ENCODE data around the gene UBE2V1. TPM values are rescaled to one million over a fixed set of nuclear protein-coding genes. Genes with fewer than 3 reads are reported as not detected.

UBE2V1 gene
- total and polyA plus RNA-seq, 3 experiments from 2014 or later = 160 to 183 (median 176) TPM

DNA sequence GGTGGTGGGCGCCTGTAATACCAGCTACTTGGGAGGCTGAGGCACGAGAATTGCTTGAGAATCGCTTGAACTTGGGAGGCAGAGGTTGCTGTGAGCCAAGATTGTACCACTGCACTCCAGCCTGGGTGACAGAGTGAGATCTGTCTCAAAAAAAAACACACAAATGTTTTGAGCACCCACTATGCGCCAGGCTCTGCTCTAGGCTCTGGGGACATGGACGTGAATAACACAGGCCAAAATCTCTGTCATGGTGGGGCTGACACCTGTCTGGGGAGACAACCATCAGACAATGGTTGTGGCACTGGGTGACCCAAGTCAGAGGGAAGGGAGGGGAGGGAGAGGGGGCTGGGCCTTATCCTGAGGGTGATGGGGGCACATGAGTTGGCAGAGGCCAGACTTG, 62.7 kb downstream of the UBE2V1 start:
- Mint-ChIP-seq H3K9me3 (peaks cover 0 to 5% (median 2%) of the 10 kb centered on the region in 5 donors), H3K4me3 (no peak overlapping the region), H3K27me3 (peaks cover 15 to 33% of the 10 kb centered on the region in 2 donors), H3K27ac (peak overlapping the region in 2 of 8 donors; percentile 6 to 92), H3K4me1 (peaks cover 9 to 13% (median 13%) of the 10 kb centered on the region in 3 donors), H3K36me3 (peaks cover 0 to 6% (median 0%) of the 10 kb centered on the region in 3 donors)
- Histone ChIP-seq H3K27me3 (ENCODE audit: insufficient read depth, low read length, poor library complexity, severe bottlenecking) (no peaks in the 10 kb centered on the region), H3K36me3 (ENCODE audit: insufficient read depth, low read length) (no peaks in the 10 kb centered on the region), H3K4me3 (ENCODE audit: low read length) (no peak overlapping the region), H3K27ac (ENCODE audit: low read depth, low read length) (no peak overlapping the region), H3K9me3 (ENCODE audit: low read length) (no peaks in the 10 kb centered on the region), H3K4me1 (ENCODE audit: insufficient read depth, low read length) (no peaks in the 10 kb centered on the region)
- CTCF ChIA-PET = no interaction called here
- POLR2A ChIA-PET = no interaction called here
- DNase-seq = no peak

DNA sequence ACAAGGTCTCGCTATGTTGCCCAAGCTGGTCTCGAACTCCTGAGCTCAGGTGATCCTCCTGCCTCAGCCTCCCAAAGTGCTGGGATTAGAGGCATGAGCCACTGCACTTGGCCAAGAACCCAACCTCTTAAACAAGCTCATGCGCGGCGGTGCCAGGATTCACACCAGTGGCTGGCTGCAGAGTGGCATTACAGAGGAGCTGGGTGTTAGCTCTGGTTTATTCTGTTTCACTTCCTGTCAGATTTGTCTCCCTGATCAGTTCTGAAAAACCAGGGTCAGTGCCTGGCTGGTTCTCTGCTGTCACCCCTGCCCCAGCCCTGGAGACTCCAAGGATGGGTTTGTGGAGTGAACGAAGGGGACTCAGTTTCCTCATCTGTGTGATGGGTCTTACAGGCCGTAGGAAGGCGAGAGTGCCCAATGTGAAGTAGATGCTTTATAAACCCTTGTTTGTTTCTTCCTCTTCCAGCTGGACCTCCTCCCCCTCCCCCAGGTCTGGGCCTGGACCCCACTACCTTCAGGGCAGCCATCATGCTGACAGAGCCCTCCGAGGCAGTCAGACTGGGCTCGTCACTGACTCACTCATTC, 63.4 kb downstream of the UBE2V1 start:
- Mint-ChIP-seq H3K4me3 (peak overlapping the region in 1 of 7 donors; percentile 40), H3K27ac (no peak overlapping the region), H3K36me3 (peaks cover 0 to 6% (median 0%) of the 10 kb centered on the region in 3 donors), H3K4me1 (peaks cover 9 to 13% (median 13%) of the 10 kb centered on the region in 3 donors), H3K27me3 (peaks cover 15 to 32% of the 10 kb centered on the region in 2 donors), H3K9me3 (peaks cover 0 to 5% (median 2%) of the 10 kb centered on the region in 5 donors)
- ChIA-PET CTCF (interaction anchor here (1.2 kb wide), 1 partner anchor 22 kb away, joined by 4 read pairs; no protein-coding TSS in a partner anchor), POLR2A (no interaction called here)
- Histone ChIP-seq H3K4me3 (ENCODE audit: low read length) (no peak overlapping the region), H3K4me1 (ENCODE audit: insufficient read depth, low read length) (no peaks in the 10 kb centered on the region), H3K27me3 (ENCODE audit: insufficient read depth, low read length, poor library complexity, severe bottlenecking) (no peaks in the 10 kb centered on the region), H3K9me3 (ENCODE audit: low read length) (no peaks in the 10 kb centered on the region), H3K36me3 (ENCODE audit: insufficient read depth, low read length) (no peaks in the 10 kb centered on the region), H3K27ac (ENCODE audit: low read depth, low read length) (no peak overlapping the region)
- DNase-seq = no peak

DNA sequence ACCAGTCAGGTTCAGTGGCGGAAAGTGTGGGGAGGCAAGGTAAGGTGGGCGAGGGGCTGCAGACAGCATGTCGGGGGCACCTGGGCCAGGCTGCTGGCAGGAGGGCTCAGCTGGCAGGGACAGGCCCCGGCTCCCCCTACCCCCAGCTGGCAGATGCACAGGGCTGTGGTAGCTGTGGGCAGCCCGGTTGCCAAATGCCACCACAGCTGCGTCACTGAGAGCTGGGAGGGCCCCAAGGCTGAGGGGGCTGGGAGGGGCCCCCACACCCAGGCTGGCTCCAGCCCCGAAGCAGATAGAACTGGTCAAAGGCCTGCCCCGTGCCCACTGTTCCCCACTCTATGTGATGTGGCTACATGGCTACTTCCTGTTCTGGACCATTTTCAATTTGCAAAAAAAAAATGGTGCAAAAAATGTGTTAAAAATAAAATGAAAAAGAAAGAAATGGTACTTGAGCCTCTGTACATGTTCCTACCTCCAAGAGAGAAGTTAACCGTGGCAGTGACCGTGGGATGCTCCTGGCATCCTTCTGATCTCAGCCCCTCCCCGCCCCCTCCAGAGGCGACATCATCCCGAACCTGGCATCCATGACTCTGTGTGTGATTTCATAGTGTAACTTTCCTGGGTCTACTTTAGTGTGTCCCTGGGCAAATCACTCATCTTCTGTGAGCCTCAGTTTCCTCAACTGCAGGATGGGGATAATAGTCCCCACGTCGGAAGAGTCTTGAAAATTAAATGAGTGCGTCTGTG, 64.4 kb downstream of the UBE2V1 start:
- ChIA-PET POLR2A (no interaction called here), CTCF (interaction anchor here (1.2 kb wide), 1 partner anchor 23 kb away, joined by 4 read pairs; no protein-coding TSS in a partner anchor)
- H3K27me3 ChIP-seq (ENCODE audit: insufficient read depth, low read length, poor library complexity, severe bottlenecking) = no peaks in the 10 kb centered on the region
- peaks cover 0 to 5% (median 2%) of the 10 kb centered on the region in 5 donors for H3K9me3 Mint-ChIP-seq
- peak in 4 of 5 donors; percentile 13 to 62 (median 49) for DNase-seq
- peak overlapping the region in 6 of 8 donors; percentile 23 to 85 (median 61) for H3K27ac Mint-ChIP-seq
- H3K36me3 ChIP-seq (ENCODE audit: insufficient read depth, low read length) = no peaks in the 10 kb centered on the region
- H3K4me1 Mint-ChIP-seq = peaks cover 9 to 13% (median 13%) of the 10 kb centered on the region in 3 donors
- no peak overlapping the region for H3K27ac ChIP-seq (ENCODE audit: low read depth, low read length)
- no peak overlapping the region for H3K4me3 ChIP-seq (ENCODE audit: low read length)
- H3K36me3 Mint-ChIP-seq = peaks cover 0 to 6% (median 0%) of the 10 kb centered on the region in 3 donors
- H3K4me3 Mint-ChIP-seq = peak overlapping the region in 3 of 7 donors; percentile 7 to 46 (median 9)
- H3K9me3 ChIP-seq (ENCODE audit: low read length) = no peaks in the 10 kb centered on the region
- peaks cover 13 to 30% of the 10 kb centered on the region in 2 donors for H3K27me3 Mint-ChIP-seq
- no peaks in the 10 kb centered on the region for H3K4me1 ChIP-seq (ENCODE audit: insufficient read depth, low read length)

DNA sequence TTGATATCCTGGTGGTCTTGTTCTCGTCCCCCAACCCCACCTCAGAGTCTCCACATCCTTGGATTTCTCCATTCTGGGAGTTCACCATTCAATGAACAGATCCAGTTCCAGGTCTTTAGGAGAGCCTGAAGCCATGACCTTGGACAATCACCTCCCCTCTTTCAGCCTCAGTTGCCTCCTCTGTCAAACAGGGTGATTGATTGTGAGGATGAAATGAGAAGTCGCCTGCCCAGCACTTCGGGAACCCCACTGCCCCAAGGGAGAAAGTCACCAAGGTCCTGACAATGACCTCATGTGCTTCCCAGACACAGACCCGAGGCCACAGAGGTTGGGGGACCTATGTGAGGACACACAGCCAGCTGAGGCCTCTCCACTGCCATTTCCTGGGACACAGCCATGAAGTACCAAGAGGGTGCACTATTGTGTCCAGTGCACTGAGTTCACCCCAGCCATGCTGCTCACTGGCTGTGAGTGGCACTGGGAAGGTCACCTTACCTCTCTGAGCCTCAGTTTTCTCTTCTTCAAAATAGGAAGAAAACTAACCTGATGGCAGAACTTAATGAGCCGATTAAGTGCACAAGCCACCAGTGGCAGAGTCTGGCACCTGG, 68.5 kb downstream of the UBE2V1 start:
- POLR2A ChIA-PET = no interaction called here
- H3K27me3 Mint-ChIP-seq = peaks cover 14 to 24% of the 10 kb centered on the region in 2 donors
- H3K4me1 ChIP-seq (ENCODE audit: insufficient read depth, low read length) = no peaks in the 10 kb centered on the region

DNA sequence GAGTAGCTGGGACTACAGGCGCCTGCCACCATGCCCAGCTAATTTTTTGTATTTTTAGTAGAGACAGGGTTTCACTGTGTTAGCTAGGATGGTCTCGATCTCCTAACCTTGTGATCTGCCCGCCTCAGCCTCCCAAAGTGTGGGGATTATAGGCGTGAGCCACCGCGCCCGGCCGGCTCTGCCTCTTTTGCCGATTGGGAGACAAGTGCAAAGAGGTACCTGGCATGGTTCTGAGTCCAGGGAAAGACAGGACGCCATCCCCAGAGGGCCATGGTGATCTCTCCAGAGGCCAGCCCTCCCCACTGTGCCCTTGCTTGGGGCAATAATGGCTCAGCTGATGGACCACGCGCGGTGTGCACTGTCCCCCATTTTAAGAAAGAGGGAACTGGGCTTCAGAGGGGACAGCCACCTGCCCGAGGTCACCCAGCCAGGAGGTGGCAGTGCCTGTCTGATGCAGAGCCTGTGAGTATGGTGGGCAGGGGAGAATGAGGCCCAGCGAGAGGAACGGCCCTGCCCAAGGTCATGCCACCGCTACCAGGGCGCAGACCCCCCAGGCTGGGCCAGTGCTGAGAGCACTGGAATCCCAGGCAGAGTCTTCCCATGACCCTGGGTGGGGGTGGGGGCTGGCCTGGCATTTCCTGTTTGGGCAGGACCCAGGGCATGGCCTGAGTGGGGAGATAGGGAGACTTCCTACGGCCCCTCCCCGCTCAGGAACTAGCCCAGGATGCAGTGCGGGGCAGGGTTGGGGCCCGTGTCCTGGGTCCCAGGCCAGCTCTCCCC, 69.2 kb downstream of the UBE2V1 start:
- Histone ChIP-seq H3K9me3 (ENCODE audit: low read length) (no peaks in the 10 kb centered on the region), H3K27ac (ENCODE audit: low read depth, low read length) (no peak overlapping the region), H3K27me3 (ENCODE audit: insufficient read depth, low read length, poor library complexity, severe bottlenecking) (no peaks in the 10 kb centered on the region), H3K4me3 (ENCODE audit: low read length) (no peak overlapping the region), H3K36me3 (ENCODE audit: insufficient read depth, low read length) (no peaks in the 10 kb centered on the region), H3K4me1 (ENCODE audit: insufficient read depth, low read length) (no peaks in the 10 kb centered on the region)
- peaks cover 0 to 5% (median 2%) of the 10 kb centered on the region in 5 donors for H3K9me3 Mint-ChIP-seq
- peaks cover 7 to 13% (median 10%) of the 10 kb centered on the region in 3 donors for H3K4me1 Mint-ChIP-seq
- no peak overlapping the region for H3K27ac Mint-ChIP-seq
- peaks cover 12 to 21% of the 10 kb centered on the region in 2 donors for H3K27me3 Mint-ChIP-seq
- DNase-seq = no peak
- POLR2A ChIA-PET = no interaction called here
- CTCF ChIA-PET = no interaction called here
- peaks cover 0 to 6% (median 0%) of the 10 kb centered on the region in 3 donors for H3K36me3 Mint-ChIP-seq
- H3K4me3 Mint-ChIP-seq = no peak overlapping the region

More for the DNA sequence above, 68.5 kb downstream of the UBE2V1 start:
- H3K36me3 Mint-ChIP-seq = peaks cover 0 to 6% (median 0%) of the 10 kb centered on the region in 3 donors
- Histone ChIP-seq H3K4me3 (ENCODE audit: low read length) (no peak overlapping the region), H3K27me3 (ENCODE audit: insufficient read depth, low read length, poor library complexity, severe bottlenecking) (no peaks in the 10 kb centered on the region), H3K27ac (ENCODE audit: low read depth, low read length) (no peak overlapping the region), H3K9me3 (ENCODE audit: low read length) (no peaks in the 10 kb centered on the region), H3K36me3 (ENCODE audit: insufficient read depth, low read length) (no peaks in the 10 kb centered on the region)
- H3K27ac Mint-ChIP-seq = no peak overlapping the region
- DNase-seq = no peak
- peaks cover 0 to 5% (median 2%) of the 10 kb centered on the region in 5 donors for H3K9me3 Mint-ChIP-seq
- CTCF ChIA-PET = no interaction called here
- peaks cover 9 to 16% (median 13%) of the 10 kb centered on the region in 3 donors for H3K4me1 Mint-ChIP-seq
- no peak overlapping the region for H3K4me3 Mint-ChIP-seq

DNA sequence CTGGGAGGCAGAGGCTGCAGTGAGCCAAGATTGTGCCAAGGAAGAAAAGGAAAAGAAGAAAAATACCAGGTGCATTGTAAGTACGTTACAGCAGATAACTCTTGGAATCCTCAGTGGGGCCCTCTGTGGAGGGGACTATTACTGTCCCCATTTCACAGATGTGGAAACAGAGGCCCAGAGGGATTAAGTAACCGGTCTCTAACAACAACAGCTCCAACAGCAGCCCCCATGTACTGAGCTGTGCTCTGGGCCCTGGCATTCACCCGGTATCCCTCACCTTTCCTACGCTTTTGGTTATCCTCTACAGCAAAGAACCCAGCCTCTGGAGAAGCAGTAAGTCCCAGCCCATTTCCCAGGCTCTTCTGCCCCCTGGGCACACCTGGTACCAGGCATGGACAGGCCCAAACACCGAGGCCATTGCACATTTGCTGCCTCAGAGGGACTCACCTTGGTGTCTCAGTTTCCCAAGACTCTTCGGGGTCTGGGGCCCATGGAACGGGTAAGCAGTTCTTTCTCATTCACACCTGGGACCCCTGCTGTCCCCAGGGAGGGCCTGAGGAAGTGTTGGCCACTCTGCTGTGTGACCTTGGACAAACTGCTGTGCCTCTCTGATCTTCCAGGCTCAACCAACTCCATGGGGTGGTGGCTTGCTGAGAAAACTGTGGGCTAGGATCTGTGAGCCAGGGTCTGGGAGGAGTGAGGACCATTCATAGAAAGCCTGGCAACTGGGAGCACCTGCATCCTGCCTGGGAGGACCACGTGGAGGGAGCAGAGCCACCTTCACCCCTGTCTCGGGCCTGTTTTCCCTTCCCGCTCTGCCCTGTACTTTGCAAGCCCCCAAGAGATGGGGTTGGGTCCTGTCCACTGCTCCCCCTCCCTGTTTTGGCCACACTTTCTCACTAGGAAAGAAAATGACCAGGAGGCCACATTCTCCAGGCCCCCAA, 70.3 kb downstream of the UBE2V1 start:
- H3K36me3 ChIP-seq (ENCODE audit: insufficient read depth, low read length) = no peaks in the 10 kb centered on the region
- H3K36me3 Mint-ChIP-seq = peaks cover 0 to 6% (median 0%) of the 10 kb centered on the region in 3 donors
- H3K4me3 Mint-ChIP-seq = no peak overlapping the region
- H3K4me1 Mint-ChIP-seq = peaks cover 0 to 3% (median 0%) of the 10 kb centered on the region in 3 donors
- no peak overlapping the region for H3K4me3 ChIP-seq (ENCODE audit: low read length)
- POLR2A ChIA-PET = no interaction called here
- no peaks in the 10 kb centered on the region for H3K4me1 ChIP-seq (ENCODE audit: insufficient read depth, low read length)
- H3K27ac ChIP-seq (ENCODE audit: low read depth, low read length) = no peak overlapping the region
- H3K9me3 ChIP-seq (ENCODE audit: low read length) = no peaks in the 10 kb centered on the region
- DNase-seq = no peak
- no peaks in the 10 kb centered on the region for H3K27me3 ChIP-seq (ENCODE audit: insufficient read depth, low read length, poor library complexity, severe bottlenecking)
- peaks cover 10 to 13% of the 10 kb centered on the region in 2 donors for H3K27me3 Mint-ChIP-seq
- CTCF ChIA-PET = no interaction called here
- peaks cover 0 to 5% (median 2%) of the 10 kb centered on the region in 5 donors for H3K9me3 Mint-ChIP-seq
- H3K27ac Mint-ChIP-seq = no peak overlapping the region
